ENCODE results near the gene RANBP17.

Gene RANBP17

GRCh38 chr5:171268700-171269620, 407.1 kb downstream of the RANBP17 start:
- Histone ChIP-seq H3K9me3 (ENCODE audit: control insufficient read depth, insufficient read depth, low read length) (no peaks in the 10 kb centered on the region), H3K4me3 (ENCODE audit: low read length) (no peak overlapping the region), H3K79me2 (ENCODE audit: control insufficient read depth, low read length) (no peaks in the 10 kb centered on the region), H3F3A (ENCODE audit: control insufficient read depth, insufficient read depth) (no peaks in the 10 kb centered on the region), H3K4me1 (ENCODE audit: control insufficient read depth, low read length) (no peaks in the 10 kb centered on the region), H3K9me2 (replicated peaks; ENCODE audit: control insufficient read depth, low read length) (no peaks in the 10 kb centered on the region), H3K27me3 (ENCODE audit: control insufficient read depth, low read length) (peaks cover 5% of the 10 kb centered on the region; the same call in 1 of the 2 replicates), H4K20me1 (ENCODE audit: control insufficient read depth, insufficient read depth, low read depth, low read length) (no peaks in the 10 kb centered on the region), H3K36me3 (ENCODE audit: control insufficient read depth, low read length) (no peaks in the 10 kb centered on the region), H3K27ac (ENCODE audit: low read depth, low read length) (no peak overlapping the region), H3K4me2 (ENCODE audit: low read length) (no peak overlapping the region)
- TF ChIP-seq CTCF (IDR thresholded peaks at IDR 0.05; ENCODE audit: low read depth, low read length, poor library complexity, severe bottlenecking) (no peak), EZH2phosphoT487 (IDR thresholded peaks at IDR 0.05; ENCODE audit: borderline replicate concordance, low read length) (no peak)

DNA sequence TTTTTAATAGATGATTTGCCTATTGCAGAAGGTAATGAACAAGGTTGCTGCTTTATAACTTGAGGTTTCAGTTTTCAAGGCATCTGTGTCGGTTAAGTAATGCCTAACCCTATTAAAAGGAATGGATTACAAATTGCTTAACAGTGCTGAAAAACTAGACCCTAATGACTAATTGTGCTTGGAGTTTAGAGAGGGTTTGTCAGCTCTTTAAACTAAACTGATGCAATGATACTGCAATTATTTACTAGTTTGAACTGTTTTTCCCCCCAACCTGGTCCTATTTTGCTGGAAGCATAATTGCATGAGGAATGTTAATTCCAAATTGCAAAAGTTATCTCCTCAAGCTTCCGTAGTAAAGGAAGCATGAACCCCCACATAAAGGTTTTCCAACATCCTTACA, 407.9 kb downstream of the RANBP17 start:
- H3K79me2 ChIP-seq (ENCODE audit: control insufficient read depth, low read length) = no peaks in the 10 kb centered on the region
- H3F3A ChIP-seq (ENCODE audit: control insufficient read depth, insufficient read depth) = no peaks in the 10 kb centered on the region
- H3K9me3 ChIP-seq (ENCODE audit: control insufficient read depth, insufficient read depth, low read length) = no peaks in the 10 kb centered on the region
- no peak overlapping the region for H3K4me3 ChIP-seq (ENCODE audit: low read length)
- H3K4me2 ChIP-seq (ENCODE audit: low read length) = no peak overlapping the region
- no peaks in the 10 kb centered on the region for H3K36me3 ChIP-seq (ENCODE audit: control insufficient read depth, low read length)
- H3K4me1 ChIP-seq (ENCODE audit: control insufficient read depth, low read length) = no peaks in the 10 kb centered on the region
- no peak for TF ChIP-seq CTCF (IDR thresholded peaks at IDR 0.05; ENCODE audit: low read depth, low read length, poor library complexity, severe bottlenecking)
- no peak for TF ChIP-seq EZH2phosphoT487 (IDR thresholded peaks at IDR 0.05; ENCODE audit: borderline replicate concordance, low read length)
- peaks cover 5% of the 10 kb centered on the region; the same call in 1 of the 2 replicates for H3K27me3 ChIP-seq (ENCODE audit: control insufficient read depth, low read length)
- H3K27ac ChIP-seq (ENCODE audit: low read depth, low read length) = no peak overlapping the region
- H3K9me2 ChIP-seq (replicated peaks; ENCODE audit: control insufficient read depth, low read length) = no peaks in the 10 kb centered on the region
- no peaks in the 10 kb centered on the region for H4K20me1 ChIP-seq (ENCODE audit: control insufficient read depth, insufficient read depth, low read depth, low read length)

- H3K4me1 ChIP-seq (ENCODE audit: control insufficient read depth, low read length) = no peaks in the 10 kb centered on the region
- H3F3A ChIP-seq (ENCODE audit: control insufficient read depth, insufficient read depth) = no peaks in the 10 kb centered on the region
- 0 out of 2 replicates have a peak, but pooled peaks cover 3% of the 10 kb centered on the region for H3K27me3 ChIP-seq (ENCODE audit: control insufficient read depth, low read length)
- H3K79me2 ChIP-seq (ENCODE audit: control insufficient read depth, low read length) = no peaks in the 10 kb centered on the region
- no peaks in the 10 kb centered on the region for H4K20me1 ChIP-seq (ENCODE audit: control insufficient read depth, insufficient read depth, low read depth, low read length)
- TF ChIP-seq EZH2phosphoT487 (IDR thresholded peaks at IDR 0.05; ENCODE audit: borderline replicate concordance, low read length) (no peak), CTCF (IDR thresholded peaks at IDR 0.05; ENCODE audit: low read depth, low read length, poor library complexity, severe bottlenecking) (no peak)
- H3K9me3 ChIP-seq (ENCODE audit: control insufficient read depth, insufficient read depth, low read length) = no peaks in the 10 kb centered on the region
- no peak overlapping the region for H3K27ac ChIP-seq (ENCODE audit: low read depth, low read length)
- H3K4me3 ChIP-seq (ENCODE audit: low read length) = no peak overlapping the region
- H3K36me3 ChIP-seq (ENCODE audit: control insufficient read depth, low read length) = no peaks in the 10 kb centered on the region
- no peak overlapping the region for H3K4me2 ChIP-seq (ENCODE audit: low read length)
- no peaks in the 10 kb centered on the region for H3K9me2 ChIP-seq (replicated peaks; ENCODE audit: control insufficient read depth, low read length)
These were observed 408.3 kb downstream of the RANBP17 start for GRCh38 chr5:171270136-171270535.

All from DOHH2 (cell line).